Stimulated activated CD8-positive, alpha-beta memory T cell treated with anti-CD3 and anti-CD28 coated beads, Interleukin-12 subunit alpha, Interleukin-12 subunit beta, amount 100 ng/mL, for 24 hours (primary cell): ENCODE results near the gene TNFAIP3.

Source experiments
- DNase-seq: peaks from one replicate; pipeline ENCODE4 v3.0.0-alpha.2; 2020; ENCODE audit errors: extremely low read depth

The TNFAIP3 gene

DNA sequence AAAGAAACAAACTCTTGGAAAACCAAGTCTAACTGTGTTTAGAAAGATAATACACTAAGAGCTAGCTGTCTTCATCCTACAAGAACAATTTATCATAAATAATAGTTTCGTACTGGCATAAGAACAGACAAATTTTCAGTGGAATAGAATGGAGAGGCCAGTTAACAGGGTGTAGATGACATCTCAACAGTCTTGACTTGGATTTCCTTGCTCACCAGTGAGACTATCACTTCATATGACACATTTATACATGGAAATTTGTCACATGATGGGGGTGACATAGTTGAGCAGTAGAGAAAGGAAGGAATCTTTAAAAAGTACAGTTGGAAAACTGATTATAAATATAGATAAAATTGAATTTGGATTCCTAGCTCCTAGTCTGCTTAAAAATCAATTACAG is 35.6 kb downstream of the TNFAIP3 start:
- no peak for DNase-seq

DNA sequence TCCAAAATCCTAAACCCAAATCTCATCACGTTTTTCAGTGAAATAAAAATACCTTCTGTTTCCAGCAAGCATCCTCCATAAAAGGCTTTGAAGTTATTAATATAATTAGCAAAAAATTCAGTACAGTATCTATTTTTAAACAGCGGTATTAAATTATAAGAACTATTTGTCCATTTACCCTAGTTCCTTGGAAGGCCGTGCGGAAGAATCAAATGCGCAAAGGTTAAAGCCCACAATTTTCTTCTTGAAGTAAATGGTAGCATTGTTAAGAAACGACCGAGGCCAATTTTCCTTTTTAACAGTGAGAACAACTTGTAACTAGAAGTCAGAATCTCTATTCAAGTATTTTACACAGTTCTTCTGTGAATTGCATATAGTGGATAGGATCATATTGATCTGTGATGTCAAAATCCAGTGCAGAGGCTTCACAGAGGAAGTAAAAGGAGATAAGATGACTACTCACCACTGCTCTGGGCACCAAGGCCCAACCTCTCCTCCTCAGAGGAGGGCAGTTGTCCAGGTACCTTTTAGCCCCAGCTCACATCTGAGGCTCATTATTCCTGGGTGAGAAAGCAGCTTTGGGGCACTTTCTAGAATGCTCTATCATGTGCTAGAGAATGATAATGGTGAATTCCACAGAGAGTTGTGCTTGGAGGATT is 36.3 kb downstream of the TNFAIP3 start:
- no peak for DNase-seq

DNA sequence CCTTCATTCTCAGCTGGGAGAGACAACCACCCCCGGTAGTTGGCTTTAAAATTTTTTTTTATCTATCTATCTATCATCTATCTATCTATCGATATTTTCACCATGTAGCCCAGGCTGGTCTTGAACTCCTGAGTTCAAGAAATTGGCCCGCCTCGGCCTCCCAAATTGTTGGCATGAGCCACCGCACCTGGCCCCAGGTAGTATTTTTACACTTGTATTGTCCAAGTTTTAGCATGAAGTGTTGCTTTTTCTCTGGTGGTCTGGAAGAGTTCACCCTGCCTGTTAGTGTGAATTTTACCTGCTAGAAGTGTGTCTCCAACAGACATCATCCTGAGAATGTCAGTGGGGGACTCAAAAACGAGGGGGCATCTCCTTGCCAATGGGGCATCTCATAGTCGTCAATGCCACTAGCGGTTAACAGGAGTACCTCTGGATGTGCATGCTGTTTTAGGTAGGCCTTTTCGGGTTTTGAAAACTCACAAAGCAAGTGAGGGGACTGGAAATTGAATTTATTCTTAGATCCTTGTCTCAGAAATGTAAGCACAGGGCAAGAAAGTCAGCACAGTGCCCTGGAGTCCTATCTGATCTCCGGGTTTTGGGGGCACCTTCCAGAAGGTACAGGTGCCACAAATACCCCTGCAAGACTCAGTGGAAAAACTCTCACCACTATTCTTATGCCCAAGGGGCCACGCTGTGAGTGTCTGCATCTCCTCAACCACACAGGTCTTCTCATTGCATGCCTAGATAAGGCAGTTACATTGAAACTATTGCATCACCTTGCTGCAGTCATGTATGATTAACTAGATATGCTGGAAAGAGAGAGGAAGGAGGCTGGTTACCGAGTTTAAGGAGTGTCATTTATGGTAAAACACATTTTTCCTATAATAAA is 37.1 kb downstream of the TNFAIP3 start:
- DNase-seq, result no peak

DNA sequence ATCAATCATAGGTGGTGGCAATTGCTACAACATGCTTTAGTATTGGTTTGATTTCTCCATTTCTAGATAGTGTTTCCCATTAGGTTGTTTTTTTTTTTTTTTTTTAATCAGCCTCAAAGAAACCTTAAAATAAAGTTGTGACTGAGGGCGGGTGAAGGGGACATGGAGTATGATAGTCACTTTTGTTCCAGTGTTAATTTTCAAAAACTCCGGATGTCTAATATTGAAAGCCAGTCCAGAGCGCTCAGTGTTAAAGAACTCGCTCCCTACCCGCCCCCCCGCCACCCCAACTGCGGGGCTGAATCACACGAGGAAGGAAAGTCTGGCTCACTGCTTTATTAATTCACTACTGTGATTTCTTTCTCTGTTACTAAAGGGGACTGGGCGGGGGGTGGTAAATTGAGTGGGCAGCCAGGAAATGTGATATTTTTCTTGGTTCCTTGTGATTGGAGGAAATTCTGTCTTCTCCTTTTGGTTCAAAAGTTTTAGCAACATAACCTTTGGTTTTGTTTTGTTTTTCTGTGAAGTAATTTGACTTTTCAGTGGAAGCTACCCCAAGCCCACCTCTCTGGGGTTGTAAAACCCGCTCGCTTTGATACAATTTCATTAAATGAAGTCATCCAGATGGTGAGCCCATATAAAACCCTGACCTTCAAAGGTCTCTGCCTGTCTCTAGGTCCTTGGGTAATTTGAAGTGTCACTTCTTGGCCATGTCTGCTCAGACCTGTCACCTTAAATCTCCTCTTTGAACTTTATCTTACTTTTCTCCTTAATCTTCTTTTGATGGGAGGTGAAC is 38.0 kb downstream of the TNFAIP3 start:
- DNase-seq, result peak; percentile 67

DNA sequence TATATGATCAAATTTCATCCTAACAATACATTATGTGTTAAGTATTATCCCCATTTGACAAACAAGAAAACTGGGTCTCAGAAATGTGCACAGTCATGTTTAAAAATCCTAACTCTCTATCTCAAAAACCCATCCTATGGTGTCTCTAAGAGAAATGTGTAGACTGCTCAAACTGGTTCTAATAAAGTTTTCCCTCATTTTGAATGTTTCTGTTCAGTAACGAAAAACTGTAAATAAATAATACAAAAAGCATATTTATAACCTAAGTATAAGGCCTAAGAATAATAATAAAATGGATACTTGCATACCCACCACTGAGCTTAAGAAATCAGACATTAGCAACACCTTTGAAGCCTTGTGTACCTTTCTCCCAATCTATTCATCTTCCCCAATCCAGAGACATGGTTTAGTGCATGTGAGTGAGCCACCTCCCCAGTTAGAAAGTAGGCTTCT is 39.0 kb downstream of the TNFAIP3 start:
- no peak for DNase-seq

DNA sequence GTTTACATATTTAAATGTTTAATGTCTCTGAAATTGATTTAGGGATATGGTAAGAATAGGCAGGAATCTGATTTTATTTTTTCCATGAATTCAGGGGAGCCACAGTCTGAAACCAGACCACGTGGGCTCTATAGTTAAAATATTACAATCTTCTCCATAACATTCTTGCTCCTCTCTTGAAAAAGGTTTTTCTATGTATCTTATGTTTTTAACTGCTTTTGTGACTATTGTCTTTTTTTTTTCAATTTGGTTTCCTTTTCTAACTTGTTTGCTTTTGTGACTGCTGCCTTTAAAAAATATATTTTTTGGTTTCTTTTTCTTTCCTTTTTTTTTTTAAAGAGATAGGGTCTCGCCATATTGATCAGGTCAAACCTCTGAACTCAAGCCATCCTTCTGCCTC is 40.1 kb downstream of the TNFAIP3 start:
- DNase-seq, result no peak

DNA sequence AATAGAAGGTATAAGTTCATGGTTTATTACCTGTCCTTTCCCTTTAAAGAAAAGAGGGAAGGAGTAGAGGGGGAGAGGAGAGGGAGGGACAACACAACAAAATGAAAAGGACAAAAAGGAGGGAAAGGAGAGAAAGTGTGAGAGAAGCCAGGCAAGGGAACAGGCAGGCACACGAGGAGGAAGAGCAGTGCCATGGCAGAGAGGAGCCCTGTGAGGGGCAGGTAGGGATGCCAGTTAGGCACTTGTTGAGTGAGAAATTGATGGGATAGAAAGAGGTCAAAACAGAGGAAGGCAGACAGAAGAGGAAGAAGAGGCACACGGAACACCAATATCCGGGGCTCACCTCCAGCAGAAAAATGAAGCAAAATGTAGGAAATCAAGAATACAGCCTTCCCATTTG is 42.5 kb downstream of the TNFAIP3 start:
- DNase-seq, result no peak

DNA sequence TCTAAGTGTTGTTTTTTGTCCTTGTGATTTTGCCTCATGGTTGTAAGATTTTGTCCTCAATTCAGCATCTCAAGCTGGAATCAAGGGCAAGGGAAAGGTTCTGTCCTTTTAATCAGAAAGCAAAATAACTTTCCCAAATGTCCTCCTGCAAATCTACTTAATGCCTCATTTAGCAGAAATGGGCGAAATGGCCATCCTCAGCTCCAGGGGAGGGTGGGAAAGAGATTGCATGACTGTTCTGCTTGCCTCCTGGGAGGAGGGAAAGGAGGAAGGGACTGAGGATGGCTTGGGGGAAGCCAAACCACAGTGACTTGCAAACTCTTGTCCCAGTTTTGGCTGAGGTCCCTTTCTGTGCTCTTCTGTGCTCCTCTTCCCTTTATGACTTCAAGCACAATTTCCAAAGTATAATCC is 43.4 kb downstream of the TNFAIP3 start:
- no peak for DNase-seq

DNA sequence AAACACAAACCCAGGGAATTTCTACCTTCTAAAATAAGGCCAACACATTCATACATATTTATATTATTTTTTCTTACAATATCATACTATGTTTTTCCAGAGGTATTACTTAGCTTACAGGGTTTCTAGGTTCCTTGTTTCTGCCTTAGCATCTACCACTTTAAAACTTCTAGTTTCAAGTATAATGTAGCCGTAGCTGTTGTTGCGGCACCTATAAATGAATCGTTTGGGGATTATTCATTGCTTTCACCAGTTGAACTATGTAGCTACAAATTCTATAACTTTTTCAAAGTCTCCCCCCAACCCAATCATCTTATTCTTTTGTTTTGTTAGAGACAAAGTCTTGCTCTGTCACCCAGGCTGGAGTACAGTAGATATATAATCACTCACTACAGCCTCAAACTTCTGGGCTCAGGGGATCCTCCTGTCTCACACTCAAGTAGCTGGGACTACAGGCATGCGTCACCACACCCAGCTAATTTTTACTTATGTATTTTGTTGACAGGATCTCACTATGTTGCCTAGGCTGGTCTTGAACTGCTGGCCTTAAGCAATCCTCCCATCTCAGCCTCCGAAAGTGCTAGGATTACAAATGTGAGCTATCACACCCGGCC is 43.9 kb downstream of the TNFAIP3 start:
- no peak for DNase-seq

DNA sequence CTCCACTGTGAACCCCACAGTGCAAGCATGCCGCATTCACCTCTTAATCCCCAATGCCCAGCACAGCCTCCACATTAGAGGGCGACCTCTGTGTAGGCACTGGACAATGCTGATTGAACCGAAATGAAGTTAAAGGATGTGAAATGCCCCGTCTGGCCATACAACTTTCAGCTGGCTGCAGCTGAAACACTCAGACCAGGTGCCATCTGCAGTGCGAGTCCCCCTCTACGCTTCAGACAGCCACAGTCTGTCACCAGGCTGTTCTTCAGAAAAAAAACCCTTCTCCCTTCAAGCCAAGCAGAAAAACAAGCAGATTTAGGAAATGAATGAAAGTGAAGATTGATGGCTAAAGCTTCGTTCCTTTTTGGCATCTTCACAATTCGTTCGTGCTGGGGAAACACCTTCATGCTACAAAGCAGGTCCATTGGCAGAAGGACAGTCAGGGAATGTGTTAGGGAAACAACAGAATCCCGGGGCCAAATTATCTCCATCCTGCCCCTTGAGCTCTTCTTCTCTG is 44.7 kb downstream of the TNFAIP3 start:
- no peak for DNase-seq

DNA sequence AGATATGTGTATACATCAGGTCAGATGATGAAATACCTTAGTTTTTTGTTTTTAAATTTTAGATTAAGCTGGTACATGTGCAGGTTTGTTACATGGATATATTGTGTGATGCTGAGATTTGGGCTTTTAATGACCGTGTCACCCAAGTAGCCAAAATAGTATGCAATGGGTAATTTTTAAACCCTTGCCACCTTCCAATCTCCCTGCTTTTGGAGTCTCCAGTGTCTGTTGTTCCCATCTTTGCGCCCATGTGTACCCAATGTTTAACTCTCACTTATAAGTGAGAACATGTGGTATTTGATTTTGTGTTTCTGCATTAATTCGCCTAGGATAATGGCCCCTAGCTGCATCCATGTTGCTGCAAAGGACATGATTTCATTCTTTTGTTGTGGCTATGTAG is 45.8 kb downstream of the TNFAIP3 start:
- DNase-seq, result no peak

DNA sequence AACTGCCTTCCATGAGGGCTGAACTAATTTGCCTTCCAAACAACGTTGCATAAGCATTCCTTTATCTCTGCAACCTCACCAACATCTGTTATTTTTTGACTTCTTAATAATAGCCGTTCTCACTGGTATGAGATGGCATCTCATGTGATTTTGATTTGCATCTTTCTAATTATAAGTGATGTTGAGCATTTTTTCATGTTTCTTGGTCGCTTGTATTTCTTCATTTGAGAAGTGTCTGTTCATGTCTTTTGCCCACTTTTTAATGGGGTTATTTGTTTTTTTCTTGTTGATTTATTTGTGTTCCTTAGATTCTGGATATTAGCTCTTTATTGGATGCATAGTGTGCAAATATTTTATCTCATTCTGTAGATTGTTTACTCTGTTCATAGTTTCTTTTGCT is 46.4 kb downstream of the TNFAIP3 start:
- no peak for DNase-seq

DNA sequence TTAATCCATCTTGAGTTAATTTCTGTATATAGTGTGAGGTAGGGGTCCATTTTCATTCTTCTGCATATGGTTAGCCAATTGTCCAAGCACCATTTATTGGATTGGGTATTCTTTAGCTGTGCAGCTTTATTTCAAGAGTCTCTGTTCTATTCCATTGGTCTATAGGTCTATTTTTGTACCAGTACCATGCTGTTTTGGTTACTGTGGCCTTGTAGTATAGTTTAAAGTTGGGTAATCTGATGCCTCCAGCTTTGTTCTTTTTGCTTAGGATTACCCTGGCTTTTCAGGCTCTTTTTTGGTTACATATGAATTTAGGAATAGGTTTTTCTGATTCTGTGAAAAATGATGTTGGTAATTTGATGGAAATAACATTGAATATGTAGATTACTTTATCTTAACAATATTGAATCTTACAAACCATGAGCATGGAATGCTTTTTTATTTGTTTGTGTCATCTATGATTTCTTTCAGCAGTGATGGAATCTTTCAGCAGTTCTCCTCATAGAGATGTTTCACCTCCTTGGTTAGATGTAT is 47.0 kb downstream of the TNFAIP3 start:
- DNase-seq, result no peak

DNA sequence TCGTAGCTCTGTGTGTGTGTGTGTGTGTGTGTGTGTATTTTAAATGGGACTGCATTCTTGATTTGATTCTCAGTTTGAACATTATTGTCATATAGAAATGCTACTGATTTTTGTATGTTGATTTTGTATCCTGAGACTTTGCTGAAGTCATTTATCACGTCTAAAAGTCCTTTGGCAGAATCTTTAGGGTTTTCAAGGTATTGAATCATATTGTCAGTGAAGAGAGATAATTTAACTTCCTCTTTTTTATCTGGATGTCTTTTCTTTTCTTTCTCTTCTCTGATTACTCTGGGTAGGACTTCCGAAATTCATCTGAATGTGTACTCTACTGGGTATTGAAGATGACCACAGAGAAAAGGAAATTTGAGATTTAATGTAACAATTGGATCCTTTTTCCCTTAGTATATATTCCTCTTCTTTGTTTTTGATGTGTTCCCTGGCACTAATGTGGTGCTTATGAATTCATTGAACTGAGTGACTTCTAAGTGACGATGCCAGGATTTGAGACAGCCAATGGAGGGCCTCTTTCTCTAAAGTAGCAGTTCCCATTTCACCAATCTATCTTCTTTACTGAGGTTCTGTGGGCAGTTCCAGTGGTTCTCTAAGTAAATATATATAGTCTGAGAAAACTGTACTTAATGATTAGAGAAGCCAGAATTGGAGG is 47.6 kb downstream of the TNFAIP3 start:
- DNase-seq, result no peak

DNA sequence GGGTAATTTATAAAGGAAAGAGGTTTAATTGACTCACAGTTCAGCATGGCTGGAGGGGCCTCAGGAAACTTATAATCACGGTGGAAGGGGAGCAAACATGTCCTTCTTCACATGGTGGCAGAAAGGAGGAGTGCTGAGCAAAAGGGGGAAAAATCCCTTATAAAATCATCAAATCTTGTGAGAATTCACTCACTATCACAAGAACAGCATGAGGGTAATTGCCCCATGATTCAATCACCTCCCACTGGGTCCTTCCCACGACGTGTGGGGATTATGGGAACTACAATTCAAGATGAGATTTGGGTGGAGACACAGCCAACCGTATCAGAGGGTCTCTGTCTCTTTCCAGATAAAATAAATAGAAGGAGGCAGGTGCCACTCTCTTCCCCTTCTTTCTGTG is 48.7 kb downstream of the TNFAIP3 start:
- DNase-seq, result no peak

DNA sequence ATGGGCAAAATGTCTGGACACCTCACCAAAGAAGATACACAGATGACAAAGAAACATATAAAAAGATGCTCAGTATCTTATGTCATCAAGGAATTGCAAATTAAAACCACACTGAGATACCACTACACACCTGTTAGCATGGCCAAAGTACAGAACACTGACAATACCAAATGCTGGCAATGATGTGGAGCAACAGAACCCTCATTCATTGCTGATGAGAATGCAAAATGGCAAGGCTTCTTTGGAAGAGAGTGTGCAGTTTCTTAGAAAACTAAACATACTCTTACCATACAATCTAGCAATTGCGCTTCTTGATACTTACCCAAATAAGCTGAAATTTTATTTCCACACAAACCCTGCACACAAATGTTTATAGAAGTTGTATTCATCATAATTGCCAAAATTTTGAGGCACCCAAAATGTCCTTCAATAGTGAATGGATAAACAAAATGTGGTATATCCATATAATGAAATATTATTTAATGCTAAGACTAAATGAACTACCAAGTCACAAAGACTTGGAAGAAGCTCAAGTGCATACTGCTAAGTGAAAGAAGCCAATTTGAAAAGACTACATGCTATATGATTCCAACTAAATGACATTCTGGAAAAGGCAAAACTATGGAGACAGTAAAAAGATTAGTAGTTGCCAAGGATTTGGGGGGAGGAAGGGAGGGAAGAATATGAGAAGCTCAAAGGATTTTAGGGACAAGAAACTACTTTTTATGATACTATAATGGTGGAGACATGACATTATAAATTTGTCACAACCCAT is 50.7 kb downstream of the TNFAIP3 start:
- DNase-seq, result no peak

DNA sequence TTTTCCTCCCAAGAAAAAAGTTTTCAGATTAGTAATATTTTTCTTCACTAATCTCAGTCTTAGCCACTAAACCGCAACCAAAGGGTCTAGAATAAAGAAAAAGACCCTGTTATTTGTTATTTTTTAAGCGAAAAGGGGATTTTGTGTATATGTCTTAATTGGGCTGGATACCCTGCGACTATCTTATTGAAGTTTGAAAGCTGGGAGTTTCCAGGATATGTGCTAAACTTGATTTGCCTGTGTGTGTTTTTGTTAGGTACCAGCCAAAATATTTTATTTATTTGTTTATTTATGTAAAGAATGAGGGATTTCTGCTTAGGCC is 52.4 kb downstream of the TNFAIP3 start:
- DNase-seq, result no peak

DNA sequence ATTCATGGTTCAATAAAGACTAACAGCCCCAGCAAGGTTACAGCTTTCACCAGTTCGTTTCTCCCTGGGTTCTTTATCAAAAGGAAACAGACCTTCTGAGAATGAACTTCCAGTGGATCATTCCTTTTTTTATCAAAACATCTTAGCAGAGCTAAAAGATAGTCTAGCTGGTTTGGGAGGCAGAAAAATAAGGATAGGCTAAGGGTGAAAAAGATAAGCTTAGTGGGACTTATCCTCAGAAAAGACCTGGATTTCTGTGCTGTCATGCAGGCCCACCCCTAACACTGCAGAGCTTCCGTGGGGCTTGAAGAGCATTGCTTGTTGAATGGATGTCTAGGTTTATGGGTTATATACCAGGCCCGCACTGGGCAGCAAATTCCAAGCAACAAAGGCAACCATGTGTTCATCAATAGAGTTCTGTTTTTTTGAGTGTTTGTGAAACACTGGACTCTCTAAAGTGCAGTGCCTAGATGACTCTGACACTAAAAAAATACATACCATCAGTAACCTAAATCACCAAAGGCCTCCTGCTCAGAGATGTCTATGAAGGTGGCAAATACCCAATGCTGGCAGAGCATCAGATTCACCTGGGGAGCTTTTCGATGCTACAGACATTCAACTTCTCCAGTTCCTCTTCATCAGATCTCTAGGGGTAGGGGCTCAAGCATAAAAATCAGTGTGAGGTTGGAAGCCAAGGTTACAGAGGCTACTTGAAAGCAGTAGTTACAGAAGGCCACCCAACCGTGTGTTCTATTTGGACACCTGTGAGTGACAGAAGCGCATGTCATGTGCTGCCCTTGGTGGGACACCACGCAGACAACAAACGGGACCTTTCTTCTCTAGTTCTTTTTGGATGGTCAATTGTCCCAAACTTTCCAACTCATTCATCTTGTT is 53.0 kb downstream of the TNFAIP3 start:
- no peak for DNase-seq

DNA sequence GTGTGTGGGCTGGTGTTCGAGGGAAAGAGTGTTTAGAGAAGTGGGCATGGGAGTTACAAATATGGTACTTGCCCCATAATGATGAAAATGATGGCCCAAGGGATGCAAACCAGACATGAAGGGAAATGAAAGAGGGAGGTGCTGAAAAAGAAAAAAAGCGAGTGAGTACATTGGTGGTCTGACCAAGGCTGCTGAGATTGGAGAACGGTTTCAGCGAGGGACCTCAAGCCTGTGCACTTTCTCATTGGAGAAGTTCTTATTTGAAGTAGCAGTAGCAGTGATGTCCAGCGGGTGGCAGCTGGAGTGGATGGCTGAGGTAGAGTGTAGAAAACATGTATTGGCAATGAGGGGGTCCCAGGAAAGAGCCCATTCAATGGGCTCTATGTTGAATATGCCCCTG is 54.8 kb downstream of the TNFAIP3 start:
- no peak for DNase-seq
